ENCODE data around the gene CEBPG.

DNA sequence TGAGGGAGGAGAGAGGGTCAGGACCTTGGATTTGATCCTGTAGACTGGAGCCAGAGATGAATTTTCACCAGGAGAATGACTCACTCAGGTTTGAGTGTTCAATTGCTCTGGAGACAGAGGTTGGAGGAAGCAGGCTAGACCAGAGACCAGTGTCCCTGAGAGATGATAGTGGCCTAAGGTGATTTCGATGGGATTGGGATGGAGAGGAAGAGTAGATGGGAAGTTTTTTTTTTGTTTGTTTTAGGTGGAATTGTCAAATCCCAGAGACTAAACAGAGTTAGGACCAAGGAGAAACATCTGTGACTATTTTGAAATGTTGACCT lies 2.3 kb downstream of the CEBPG start:
- TF ChIP-seq POLR2AphosphoS5 (IDR thresholded peaks at IDR 0.05), result no peak
- TF ChIP-seq, protein P1, sequence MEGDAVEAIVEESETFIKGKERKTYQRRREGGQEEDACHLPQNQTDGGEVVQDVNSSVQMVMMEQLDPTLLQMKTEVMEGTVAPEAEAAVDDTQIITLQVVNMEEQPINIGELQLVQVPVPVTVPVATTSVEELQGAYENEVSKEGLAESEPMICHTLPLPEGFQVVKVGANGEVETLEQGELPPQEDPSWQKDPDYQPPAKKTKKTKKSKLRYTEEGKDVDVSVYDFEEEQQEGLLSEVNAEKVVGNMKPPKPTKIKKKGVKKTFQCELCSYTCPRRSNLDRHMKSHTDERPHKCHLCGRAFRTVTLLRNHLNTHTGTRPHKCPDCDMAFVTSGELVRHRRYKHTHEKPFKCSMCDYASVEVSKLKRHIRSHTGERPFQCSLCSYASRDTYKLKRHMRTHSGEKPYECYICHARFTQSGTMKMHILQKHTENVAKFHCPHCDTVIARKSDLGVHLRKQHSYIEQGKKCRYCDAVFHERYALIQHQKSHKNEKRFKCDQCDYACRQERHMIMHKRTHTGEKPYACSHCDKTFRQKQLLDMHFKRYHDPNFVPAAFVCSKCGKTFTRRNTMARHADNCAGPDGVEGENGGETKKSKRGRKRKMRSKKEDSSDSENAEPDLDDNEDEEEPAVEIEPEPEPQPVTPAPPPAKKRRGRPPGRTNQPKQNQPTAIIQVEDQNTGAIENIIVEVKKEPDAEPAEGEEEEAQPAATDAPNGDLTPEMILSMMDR (IDR thresholded peaks at IDR 0.05), result no peak
- no peak for TF ChIP-seq POLR2A (IDR thresholded peaks at IDR 0.05)
- no peak for TF ChIP-seq EP300 (IDR thresholded peaks at IDR 0.05)

All from stomach (tissue), 4 donors.